ENCODE results near the gene PDZD2.
"Not testable (repeated sequence)": the region's sequence is repeated elsewhere in the genome, so short reads cannot be mapped to it uniquely, and the experiment has no call there.

The PDZD2 gene

GRCh38 chr5:32074401-32074800, 435.5 kb downstream of the PDZD2 start:
- no peak for DNase-seq (ENCODE audit: low read depth in 2 of 2)

DNA sequence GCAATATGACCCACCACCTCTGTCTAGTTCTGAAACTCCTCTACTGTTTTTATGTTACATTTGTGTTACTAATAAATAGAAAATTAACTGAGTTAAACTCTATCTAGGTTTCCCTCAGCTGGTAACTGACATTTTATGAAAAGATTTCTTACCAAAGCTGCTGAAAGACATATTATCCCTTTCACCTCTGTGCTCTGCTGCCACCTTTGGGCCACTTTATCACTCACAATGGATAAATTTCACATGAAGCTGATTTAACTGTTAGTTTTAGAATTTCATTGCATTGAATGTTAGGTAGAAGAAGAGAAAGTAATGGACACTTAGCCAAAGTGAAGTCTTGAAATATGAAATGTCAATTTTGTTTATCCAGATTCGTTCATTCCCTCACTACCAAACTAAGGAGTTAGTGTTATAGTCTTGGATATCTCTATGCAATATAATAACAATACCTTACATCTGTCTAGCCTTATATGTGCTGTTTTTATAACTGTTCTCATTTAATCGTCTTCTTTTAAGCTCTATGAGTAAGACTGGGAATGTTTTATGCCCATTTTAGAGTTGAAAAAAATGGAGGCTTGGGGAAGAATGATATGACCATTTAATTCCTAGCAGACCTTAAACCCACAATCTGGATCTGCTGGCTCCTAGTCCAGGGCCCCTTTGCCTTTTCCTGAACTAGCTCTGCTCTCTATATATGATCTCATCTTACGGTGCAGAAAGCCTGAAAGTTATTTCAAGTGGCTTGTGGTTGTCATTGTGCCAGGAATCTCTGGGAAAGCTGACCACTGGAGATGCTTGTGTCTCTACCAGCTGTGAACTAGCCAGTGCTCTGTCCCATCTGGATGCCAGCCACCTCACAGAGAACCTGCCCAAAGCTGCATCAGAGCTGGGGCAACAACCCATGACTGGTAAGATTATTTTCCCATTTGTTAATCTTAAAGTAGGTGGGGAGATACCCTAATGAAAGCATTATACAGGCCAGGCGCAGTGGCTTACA, 438.1 kb downstream of the PDZD2 start:
- no peak for DNase-seq (ENCODE audit: low read depth in 2 of 2)

DNA sequence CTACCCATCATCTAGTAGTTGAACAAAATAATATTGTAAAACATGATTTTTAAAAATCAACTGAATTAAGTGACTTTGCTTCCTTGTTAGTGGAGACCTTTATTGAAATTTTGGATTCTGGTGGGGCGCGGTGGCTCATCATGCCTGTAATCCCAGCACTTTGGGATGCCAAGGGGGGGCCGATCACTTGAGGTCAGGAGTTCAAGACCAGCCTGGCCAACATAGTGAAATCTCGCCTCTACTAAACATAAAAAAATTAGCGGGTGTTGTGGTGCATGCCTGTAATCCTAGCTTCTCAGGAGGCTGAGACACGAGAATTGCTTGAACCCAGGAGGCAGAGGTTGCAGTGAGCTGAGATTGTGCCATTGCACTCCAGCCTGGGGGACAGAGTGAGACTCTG, 439.9 kb downstream of the PDZD2 start:
- not testable (repeated sequence) for DNase-seq (ENCODE audit: low read depth in 2 of 2)

GRCh38 chr5:32080565-32080964, 441.6 kb downstream of the PDZD2 start:
- DNase-seq (ENCODE audit: low read depth in 2 of 2) = not testable (repeated sequence)

GRCh38 chr5:32082701-32083100, 443.8 kb downstream of the PDZD2 start:
- no peak for DNase-seq (ENCODE audit: low read depth in 2 of 2)

GRCh38 chr5:32083981-32084430, 445.1 kb downstream of the PDZD2 start:
- no peak for DNase-seq (ENCODE audit: low read depth in 2 of 2)

GRCh38 chr5:32087086-32088082, 448.5 kb downstream of the PDZD2 start:
- no peak for DNase-seq (ENCODE audit: low read depth in 2 of 2)

DNA sequence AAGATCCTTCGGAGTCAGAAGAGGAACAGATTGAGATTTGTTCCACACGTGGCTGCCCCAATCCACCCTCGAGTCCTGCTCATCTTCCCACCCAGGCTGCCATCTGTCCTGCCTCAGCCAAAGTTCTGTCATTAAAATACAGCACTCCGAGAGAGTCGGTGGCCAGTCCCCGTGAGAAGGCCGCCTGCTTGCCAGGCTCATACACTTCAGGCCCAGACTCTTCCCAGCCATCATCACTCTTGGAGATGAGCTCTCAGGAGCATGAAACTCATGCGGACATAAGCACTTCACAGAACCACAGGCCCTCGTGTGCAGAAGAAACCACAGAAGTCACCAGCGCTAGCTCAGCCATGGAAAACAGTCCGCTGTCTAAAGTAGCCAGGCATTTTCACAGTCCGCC, 449.3 kb downstream of the PDZD2 start:
- no peak for DNase-seq (ENCODE audit: low read depth in 2 of 2)

DNA sequence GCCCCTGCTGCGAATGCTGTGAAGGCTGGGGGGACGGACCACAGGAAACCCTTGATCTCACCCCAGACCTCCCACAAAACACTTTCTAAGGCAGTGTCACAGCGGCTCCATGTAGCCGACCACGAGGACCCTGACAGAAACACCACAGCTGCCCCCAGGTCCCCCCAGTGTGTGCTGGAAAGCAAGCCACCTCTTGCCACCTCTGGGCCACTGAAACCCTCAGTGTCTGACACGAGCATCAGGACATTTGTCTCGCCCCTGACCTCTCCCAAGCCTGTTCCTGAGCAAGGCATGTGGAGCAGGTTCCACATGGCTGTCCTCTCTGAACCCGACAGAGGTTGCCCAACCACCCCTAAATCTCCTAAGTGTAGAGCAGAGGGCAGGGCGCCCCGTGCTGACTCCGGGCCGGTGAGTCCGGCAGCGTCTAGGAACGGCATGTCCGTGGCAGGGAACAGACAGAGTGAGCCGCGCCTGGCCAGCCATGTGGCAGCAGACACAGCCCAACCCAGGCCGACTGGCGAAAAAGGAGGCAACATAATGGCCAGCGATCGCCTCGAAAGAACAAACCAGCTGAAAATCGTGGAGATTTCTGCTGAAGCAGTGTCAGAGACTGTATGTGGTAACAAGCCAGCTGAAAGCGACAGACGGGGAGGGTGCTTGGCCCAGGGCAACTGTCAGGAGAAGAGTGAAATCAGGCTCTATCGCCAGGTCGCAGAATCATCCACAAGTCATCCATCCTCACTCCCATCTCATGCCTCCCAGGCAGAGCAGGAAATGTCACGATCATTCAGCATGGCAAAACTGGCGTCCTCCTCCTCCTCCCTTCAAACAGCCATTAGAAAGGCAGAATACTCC, 450.4 kb downstream of the PDZD2 start:
- DNase-seq (ENCODE audit: low read depth in 2 of 2) = no peak

DNA sequence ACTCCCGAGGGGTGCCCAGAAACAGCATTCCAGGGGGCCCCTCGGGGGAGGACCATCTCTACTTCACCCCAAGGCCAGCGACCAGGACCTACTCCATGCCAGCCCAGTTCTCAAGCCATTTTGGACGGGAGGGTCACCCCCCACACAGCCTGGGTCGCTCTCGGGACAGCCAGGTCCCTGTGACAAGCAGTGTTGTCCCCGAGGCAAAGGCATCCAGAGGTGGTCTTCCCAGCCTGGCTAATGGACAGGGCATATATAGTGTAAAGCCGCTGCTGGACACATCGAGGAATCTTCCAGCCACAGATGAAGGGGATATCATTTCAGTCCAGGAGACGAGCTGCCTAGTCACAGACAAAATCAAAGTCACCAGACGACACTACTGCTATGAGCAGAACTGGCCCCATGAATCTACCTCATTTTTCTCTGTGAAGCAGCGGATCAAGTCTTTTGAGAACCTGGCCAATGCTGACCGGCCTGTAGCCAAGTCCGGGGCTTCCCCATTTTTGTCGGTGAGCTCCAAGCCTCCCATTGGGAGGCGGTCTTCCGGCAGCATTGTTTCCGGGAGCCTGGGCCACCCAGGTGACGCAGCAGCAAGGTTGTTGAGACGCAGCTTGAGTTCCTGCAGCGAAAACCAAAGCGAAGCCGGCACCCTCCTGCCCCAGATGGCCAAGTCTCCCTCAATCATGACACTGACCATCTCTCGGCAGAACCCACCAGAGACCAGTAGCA, 451.3 kb downstream of the PDZD2 start:
- DNase-seq (ENCODE audit: low read depth in 2 of 2) = no peak

GRCh38 chr5:32090755-32091128, 451.8 kb downstream of the PDZD2 start:
- no peak for DNase-seq (ENCODE audit: low read depth in 2 of 2)

DNA sequence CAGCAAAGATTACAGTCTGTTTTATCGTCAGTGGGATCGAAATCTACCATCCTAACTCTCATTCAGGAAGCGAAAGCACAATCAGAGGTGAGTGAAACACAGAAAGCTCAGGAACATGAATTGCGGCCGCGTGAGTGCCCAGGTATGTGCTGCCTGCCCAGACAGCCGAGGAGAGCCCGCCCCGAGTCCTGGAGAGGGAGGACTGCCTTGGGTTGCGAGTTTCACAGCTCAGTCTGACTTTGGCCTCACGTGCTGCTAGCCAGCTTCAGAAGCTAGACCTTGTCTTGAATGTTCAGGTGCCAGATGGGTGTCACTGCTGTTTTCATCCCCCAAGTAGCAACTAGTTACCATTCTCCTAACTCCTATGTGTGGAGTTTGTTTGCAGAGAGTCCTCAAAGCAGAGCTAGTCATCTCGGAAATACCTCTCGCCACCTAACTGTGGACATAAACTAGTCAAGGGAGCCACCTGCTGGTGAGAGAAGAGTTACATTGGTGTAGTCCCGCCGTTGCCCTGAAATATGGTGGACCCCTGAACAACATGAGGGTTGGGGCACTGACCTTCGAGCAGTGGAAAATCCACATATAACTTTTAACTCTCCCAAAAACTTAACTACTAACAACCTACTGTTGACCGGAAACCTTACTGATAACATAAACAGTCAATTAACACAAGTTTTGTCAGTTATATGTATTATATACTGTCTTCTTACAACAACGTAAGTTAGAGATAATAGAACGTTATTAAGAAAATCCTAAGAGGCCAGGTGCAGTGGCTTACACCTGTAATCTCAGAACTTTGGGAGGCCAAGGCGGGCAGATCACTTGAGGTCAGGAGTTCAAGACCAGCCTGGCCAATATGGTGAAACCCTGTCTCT, 454.2 kb downstream of the PDZD2 start:
- peak; percentile 19 to 48 for DNase-seq (ENCODE audit: low read depth in 2 of 2)

DNA sequence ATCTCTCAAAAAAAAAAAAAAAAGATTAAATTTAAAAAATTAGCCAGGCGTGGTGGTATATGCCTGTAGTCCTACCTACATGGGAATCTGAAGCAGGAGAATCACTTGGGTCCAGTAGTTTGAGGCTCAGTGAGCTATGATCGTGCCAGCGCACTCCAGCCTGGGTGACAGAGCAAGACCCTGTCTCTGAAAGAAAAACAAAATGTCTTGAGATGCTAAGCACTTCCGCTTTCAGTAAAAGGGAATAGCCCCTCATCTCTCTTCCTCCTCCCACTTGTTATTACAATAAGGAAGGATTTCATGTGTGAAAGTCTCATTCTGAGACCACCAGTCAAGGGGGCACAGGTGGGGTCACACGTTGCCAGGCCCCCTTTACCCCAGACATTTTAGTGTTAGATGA, 455.8 kb downstream of the PDZD2 start:
- DNase-seq (ENCODE audit: low read depth in 2 of 2) = no peak

- DNase-seq (ENCODE audit: low read depth in 2 of 2) = no peak
Observed at GRCh38 chr5:32095261-32095671, 456.3 kb downstream of the PDZD2 start.

- DNase-seq (ENCODE audit: low read depth in 2 of 2) = no peak
Observed at GRCh38 chr5:32096891-32097595, 458.1 kb downstream of the PDZD2 start.

- DNase-seq (ENCODE audit: low read depth in 2 of 2) = no peak
Observed at GRCh38 chr5:32098291-32098690, 459.4 kb downstream of the PDZD2 start.

- DNase-seq (ENCODE audit: low read depth in 2 of 2) = no peak
Observed at GRCh38 chr5:32098890-32099310, 460.0 kb downstream of the PDZD2 start.

- DNase-seq (ENCODE audit: low read depth in 2 of 2) = no peak
Observed at GRCh38 chr5:32099486-32100035, 460.6 kb downstream of the PDZD2 start.

- DNase-seq (ENCODE audit: low read depth in 2 of 2) = no peak
Observed at GRCh38 chr5:32100230-32100629, 461.3 kb downstream of the PDZD2 start.

Data from stimulated activated CD8-positive, alpha-beta memory T cell treated with anti-CD3 and anti-CD28 coated beads, Interleukin-7, amount 100 ng/mL, for 4 hours (primary cell).